H4 (cell line): ENCODE data around the gene ZFR. TPM values are rescaled to one million over a fixed set of nuclear protein-coding genes. Genes with fewer than 3 reads are reported as not detected.
A peak's percentile ranks its signal among the peaks of the same experiment; 100 is the strongest.
"Not testable (repeated sequence)": the region's sequence is repeated elsewhere in the genome, so short reads cannot be mapped to it uniquely, and the experiment has no call there.

Source experiments
- DNase-seq: peaks from one replicate; pipeline ENCODE4 v3.0.0-alpha.2; 2015; ENCODE audit warnings: low spot score
- total RNA-seq: library from RNA; depleted of rRNA; stranded (reverse); fragments of >200 nt; shearing (Covaris generic); gene quantifications from 2 replicates; pipeline ENCODE4 v1.2.3, GENCODE V29; 2014; rRNA removed

Gene ZFR
- total RNA-seq, 1 experiment from 2014 or later: 75.6 TPM

DNA sequence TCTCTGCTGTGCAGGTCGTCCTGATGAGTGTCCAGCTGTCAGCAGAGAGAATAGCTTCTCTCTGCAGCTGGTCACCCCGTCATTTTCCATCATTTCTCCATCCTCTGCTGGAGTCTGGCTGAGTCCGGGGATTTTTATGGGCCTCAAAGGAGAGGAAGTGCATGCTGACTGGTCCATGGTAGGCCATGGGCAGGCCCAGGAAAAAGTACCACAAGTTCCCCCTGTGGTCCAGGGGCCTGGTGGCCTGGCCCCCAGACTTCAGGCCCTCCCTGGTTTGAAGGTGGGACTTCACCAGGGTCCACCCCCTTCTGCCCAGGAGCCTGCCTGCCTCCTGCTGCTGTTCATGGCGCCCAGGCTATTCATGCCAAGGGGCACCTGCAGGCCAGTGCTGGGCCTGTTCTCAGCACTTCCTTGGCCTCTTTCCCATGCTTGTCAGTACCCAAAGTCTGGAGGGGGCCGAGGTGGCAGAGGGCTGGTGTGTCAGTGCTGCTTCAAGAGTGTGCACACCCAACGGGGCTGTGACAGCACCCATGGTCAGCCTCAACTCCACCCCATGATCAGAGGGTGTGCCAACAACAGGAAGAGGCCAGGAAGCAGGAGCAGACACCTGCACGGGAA is 124.5 kb downstream of the ZFR start:
- DNase-seq: no peak

DNA sequence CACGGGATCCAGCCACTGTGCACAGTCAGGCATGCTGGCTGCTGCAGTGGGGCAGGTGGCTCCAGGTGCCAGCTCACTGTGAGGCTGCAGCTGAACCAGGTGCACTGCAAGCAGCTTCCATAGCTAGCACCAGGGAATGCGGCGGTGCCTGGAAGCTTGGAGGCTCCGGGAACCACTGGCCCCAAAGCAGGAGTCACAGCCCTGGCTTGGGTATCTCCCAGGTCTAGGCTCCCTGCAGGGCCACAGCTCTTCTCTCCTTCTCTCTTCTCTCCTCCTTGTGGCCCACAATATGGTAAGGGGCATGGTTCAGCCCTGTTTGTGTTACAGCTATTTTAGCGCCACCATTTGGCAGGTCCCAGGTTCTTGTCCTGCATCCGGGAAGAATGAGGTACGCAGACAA is 125.1 kb downstream of the ZFR start:
- no peak for DNase-seq

DNA sequence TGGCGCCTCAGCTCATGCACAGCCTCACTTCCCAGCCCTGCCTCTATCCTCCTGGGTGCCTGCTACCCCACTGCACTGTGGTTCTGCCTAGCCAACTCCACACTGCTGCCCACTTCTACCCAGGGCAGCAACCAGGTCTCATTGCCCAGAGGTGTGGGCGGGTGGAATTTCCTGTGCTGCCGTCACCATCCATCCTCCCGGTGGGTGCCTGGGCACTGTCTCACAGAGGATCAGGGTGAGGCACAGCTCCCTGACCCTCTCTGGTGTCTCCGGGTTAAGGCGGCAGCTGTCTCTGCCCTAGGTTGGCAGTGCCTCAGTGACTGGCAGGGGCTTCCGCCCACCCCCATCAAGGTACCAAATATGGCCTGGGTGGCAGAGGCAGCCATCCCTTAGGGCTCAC is 127.5 kb downstream of the ZFR start:
- DNase-seq: no peak

DNA sequence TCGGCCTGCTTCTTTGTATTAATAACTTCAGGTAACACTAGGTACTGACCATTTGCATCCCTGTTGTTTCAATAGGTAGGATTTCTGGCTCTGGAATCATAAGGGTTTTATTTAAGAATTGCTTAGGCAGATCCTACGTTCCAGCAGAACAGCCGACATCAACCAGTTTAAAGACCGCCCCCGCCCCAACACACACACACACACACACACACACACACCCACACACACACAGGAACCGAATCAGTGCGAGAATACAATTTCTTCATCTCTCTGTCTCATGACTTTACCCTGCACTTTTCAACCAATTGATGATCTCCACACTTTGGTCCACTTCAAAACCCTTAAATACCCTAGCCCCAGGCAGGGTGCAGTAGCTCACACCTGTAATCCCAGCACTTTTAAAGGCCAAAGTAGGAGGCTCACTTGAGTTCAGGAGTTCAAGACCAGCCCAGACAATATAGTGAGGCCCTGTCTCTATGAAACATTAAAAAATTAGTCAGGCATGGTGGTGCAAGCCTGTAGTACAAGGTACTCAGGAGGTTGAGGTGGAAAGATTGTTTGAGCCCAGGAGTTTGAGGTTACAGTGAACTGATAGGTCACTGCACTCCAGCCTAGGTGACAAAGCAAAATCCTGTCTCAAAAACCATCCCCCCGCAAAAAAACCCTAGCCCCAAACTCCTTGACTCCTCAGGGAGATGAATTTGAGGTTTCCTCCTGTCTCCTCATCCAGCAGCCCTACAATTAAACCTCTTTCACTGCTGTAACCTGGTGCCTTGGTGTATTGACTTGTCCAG is 129.1 kb downstream of the ZFR start:
- DNase-seq: no peak

DNA sequence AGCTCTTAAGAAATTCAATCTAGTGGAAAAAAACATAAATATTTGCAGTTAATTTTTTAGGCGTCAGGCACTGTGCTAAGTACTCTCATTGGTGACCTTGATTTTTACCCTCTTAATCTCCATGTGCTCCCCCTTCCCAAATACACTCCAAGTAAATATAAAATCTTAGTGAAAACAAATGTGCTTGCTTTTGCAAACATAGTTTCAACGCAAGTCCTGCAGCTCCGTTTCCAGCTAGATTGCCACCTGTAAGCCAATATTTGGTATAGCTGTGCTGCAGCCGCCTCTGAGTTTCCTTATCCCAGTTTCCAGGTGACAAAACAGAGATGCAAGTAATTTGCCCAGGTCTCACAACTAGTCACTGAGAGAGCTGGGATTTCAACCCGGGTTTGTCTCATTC is 129.9 kb downstream of the ZFR start:
- no peak for DNase-seq

DNA sequence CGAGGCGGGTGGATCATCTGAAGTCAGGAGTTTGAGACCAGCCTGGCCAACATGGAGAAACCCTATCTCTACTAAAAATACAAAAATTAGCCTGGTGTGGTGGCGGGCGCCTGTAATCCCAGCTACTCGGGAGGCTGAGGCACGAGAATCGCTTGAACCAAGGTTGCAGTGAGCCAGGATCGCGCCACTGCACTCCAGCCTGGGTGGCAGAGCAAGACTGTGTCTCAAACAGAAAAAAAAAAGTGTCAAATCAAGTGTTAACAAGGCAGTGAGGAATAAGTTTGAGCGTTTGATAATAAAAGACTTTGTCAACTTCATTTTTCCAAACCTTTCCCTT is 130.4 kb downstream of the ZFR start:
- not testable (repeated sequence) for DNase-seq

DNA sequence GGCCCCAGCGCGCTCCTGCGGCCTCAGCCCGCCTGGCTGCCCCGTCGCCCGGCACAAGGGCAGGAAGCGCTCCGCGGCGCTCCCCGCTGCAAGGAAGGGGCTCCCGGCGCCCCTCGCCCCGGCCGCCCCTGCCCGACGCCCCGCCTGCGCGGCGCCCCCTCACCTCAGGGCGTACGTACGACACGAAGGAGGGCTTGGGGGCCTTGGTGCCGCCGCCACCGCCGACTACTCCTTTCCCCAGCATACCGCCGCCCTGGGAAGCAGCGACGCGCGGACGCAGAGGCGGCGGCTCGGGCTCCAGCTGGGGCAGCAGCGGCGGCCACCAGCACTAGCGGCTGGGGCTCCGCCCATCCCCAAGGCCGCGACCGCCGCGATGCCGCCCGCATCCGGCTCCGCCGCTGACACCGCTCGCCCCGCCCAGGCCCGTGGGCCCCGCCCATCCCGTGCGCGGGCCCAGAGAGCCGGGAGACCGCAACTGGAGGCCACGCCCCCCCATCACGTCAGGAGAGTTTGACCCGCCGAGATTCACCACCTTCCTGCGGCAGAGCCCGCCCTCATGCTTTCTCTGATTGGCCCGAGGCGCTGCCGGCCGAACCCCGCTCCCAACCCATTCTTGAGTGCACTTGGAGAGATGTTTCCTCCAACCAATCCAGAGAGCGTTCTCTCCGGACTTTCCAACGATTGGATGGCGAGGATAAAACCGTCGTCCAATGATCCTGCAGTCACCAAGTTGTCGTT is 131.8 kb downstream of the ZFR start, which contains the start of gene MTMR12:
TSS of gene MTMR12 (minus strand) at position 345 of the 738 bp plus-strand sequence. CDS start at position 244, 101 bp downstream.
- peak; percentile 99 for DNase-seq

DNA sequence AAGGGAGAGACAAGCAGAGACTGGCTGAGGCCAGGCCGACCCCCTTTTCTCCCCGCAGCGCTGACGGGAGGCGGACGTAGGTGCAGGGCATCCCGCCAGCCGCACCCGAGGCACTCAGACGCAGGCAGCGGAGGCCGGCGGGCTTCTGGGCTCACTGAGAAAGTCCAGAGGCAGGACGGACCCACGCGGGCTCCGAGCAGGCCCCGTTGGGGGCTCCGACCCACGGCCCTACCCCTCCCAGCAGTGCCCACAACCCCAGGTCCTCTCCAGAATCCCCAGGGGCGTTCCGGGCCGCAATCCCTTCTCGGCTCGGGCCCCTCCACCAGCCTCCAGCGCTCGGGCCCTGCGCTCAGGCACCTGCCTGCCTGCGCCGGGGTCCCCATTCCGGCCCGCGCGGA is 132.3 kb downstream of the ZFR start:
- DNase-seq: no peak

DNA sequence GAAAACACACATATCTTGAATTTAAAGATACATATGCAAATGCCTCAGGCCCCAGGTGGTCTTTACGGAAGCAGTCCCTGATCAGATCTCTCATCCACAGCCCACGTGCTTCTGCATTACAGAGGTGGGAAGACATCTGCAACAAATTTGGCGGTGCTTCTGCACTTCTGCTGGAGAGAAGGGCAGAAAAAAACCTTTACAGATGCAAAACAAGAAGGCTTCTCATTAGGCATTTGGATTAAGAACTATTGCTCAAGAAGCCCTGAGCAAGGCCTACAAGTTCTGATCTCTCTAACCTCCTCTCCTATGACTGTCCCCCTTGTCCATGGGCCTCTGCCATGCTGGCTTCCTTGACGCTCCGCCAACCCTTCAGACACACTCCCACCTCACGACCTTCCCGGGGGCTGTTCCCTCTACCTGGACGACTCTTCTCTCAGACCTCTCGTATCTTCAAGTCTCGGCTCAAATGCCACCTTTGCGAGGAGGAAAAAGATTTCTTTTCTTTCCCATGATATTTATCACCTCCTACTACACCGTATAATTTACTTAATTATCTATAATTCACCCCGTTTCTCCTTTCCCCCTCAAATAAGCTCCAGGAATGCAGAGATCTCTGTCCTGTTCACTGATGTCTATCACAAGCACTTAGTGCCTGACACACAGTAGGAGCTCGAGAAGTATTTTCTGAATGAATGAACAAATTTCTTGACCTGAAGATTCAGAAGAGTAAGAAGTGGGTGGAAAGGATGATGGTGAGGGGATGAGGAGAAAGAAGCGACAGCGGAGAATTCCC is 132.9 kb downstream of the ZFR start:
- DNase-seq: no peak

DNA sequence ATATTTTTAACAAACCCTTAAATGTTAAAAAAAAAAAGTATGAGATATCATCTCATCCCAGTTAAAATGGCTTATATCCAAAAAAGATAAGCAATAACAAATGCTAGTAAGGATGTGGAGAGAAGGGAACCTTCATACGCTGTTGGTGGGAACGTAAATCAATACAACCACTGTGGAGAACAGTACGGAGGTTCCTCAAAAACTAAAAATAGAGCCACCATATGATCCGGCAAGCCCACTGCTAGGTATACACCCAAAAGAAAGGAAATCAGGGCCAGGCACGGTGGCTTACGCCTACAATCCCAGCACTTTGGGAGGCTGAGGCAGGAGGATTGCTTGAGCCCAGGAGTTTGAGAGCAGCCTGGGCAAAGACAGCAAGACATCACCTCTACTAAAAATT is 134.8 kb downstream of the ZFR start:
- no peak for DNase-seq

DNA sequence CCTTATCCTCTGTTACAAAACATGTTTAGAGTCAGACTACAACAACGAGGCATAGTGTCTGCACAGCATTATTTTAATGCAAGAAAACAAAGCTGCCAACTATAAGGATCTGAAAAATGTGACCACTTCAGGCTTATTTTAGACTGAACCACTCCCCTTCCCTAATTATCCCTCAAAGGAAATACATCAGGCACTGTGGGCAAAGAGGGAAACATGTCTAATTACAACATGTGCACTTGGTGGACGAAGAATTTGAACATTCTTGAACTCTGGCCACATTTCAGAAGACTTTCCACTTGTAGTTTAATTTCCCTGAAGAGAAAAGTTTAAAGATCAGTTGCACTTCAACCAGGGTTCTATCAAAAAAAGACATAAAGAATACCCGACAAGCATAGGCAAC is 135.6 kb downstream of the ZFR start:
- no peak for DNase-seq

DNA sequence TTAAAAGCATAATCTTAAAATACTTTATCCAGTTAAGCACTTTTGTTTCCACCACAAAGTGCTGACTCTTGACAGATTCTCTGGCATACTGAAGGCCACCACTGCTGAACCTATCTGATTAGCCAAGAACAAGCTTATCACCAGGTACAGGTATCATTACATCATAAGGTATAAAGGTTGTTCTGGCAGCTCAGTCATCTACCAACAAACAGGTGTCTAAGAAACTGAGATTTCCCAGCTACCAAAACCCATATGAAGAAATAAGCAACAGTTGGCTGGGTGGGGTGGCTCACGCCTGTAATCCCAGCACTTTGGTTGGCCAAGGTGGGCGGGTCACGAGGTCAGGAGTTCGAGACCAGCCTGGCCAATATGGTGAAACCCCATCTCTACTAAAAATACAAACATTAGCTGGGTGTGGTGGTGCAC is 136.8 kb downstream of the ZFR start:
- no peak for DNase-seq

DNA sequence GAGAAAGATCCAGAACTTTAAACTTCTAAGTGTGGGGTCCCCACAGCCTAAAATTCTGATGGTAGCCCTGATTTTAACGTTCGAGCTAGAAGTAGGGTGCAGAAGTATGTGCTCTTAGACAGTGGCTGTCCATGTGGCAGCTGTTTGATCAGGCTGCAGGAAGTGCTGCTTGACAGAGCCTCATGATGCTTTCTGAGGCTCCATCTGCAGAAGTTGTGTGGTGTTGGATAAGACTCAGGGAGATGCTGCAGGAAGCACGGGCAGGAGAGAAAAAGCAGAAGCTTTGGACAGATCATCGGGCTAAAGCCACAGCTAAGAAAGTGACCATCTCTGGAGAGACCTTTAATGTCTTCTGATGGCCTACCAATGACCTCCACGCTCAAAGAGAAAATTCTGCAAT is 139.9 kb downstream of the ZFR start:
- DNase-seq: no peak

Other genes starting within 250 kb of the ZFR start
- 9.2 and 11.3 TPM in 2 replicates for gene MTMR12, start 131.8 kb downstream of the ZFR start, total RNA-seq
- gene SUB1, start 140.8 kb upstream of the ZFR start, total RNA-seq: 536 and 602 TPM in 2 replicates